GM21825 (cell line): ENCODE data around the gene GAREM2.

Experiments used
- ATAC-seq: cut with Tn5 transposase; IDR thresholded peaks from one replicate; pipeline ENCODE4 v1.9.1; 2021; ENCODE audit warnings: mild to moderate bottlenecking, moderate library complexity; ENCODE audit not compliant: unreplicated experiment

The GAREM2 gene

GRCh38 chr2:26224095-26224494, 51.2 kb downstream of the GAREM2 start:
- ATAC-seq = no peak

DNA sequence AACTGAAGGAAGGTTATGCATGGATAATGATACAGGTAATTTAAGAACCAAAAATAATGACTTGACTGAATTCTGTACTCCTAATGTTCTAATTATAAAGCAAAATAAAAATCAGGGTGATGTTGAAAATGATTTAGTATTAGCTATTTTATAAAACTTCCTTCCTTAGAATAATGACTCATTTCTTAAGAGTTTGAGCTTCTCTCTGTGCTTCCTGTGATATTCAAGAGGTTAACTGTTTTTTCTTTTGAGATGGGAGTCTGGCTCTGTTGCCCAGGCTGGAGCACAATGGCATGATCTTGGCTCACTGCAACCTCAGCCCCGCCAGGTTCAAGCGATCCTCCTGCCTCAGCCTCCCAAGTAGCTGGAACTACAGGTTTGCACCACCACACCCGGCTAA, 56.7 kb downstream of the GAREM2 start:
- ATAC-seq = no peak

- ATAC-seq = no peak
Observed at GRCh38 chr2:26230806-26231205, 57.9 kb downstream of the GAREM2 start.

DNA sequence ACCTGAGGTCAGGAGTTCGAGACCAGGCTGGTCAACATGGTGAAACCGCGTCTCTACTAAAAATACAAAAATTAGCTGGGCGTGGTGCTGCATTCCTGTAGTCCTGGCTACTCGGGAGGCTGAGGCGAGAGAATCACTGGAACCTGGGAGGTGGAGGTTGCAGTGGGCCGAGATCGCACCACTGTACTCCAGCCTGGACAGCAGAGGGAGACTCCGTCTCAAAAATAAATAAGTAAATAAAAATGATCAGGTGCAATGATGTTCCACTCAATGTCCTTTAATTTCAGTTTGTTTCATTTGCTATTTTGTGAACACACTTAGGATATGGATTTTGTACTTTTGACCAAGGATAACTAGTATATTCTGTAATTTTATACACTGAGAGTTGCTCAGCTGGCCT, 62.2 kb downstream of the GAREM2 start:
- no peak for ATAC-seq

GRCh38 chr2:26237868-26238267, 65.0 kb downstream of the GAREM2 start:
- no peak for ATAC-seq

DNA sequence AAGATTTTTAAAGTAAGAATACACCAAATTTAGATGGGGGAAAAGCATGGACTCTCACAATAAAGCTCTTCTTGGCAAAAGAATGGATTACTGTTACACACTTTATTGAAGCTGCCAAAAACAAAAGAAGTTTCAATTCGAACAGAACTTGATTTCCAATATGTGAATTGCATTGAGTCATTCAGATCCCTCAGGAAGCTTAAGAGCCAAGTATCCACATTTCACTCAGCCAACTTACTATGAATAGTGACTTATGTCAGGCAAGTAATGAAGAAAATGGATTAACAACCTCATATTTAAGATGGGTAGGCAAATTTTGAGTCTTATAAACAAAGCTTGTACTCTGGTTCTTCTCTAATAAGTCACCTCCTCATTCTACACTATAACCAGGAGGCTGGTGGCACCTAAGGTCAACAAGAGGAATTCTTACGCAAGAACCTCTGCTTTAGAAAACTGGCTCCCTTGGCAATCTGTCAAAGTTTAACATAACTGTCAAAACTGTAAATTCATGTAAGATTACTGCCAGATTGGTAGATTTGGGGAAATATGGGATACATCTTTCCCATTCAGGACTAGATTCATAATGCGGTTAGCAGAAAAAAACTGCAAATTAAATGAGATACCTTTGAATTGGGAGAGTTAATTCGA, 65.5 kb downstream of the GAREM2 start:
- ATAC-seq = no peak
